ENCODE measurements around the gene ZBTB3.

DNA sequence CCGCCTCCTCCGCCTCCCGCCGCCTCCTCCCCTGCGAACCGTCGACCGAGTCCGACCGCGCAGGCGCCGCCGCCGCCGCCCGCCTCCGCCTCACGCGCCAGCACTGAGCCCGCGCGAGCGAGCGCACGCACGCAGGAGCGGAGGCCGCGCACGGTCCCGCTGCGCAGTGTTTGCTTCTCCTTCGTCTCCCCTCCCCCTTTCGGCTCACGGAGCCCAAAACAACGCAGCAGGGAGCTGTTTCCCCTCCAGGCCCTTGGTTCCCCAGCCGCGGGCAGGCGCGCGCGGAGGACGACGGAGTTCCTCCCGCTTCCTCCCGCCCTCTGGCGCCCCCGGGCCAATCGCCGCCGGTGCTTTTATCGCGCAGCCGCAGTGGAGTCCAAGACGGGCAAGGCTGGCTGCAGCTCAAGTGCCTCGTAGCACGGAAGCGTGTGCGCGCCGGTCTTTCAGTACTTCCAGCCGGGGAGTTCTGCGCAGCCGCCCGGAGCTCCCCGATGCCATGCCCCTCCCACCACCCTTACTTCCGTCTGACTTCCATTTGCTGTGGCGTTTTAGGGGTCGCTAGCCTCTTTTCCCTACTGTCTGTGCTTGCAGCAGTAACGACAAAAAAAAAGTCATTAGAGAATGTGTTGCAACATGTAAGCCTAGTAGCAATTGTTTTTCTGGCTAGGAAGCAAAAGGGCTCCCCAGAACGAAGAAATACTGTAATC is 26.6 kb downstream of the ZBTB3 start, which contains the start of gene HNRNPUL2:
- TF ChIP-seq, protein P1, sequence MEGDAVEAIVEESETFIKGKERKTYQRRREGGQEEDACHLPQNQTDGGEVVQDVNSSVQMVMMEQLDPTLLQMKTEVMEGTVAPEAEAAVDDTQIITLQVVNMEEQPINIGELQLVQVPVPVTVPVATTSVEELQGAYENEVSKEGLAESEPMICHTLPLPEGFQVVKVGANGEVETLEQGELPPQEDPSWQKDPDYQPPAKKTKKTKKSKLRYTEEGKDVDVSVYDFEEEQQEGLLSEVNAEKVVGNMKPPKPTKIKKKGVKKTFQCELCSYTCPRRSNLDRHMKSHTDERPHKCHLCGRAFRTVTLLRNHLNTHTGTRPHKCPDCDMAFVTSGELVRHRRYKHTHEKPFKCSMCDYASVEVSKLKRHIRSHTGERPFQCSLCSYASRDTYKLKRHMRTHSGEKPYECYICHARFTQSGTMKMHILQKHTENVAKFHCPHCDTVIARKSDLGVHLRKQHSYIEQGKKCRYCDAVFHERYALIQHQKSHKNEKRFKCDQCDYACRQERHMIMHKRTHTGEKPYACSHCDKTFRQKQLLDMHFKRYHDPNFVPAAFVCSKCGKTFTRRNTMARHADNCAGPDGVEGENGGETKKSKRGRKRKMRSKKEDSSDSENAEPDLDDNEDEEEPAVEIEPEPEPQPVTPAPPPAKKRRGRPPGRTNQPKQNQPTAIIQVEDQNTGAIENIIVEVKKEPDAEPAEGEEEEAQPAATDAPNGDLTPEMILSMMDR (conservative IDR thresholded peaks at IDR 0.05), result no peak
- no peak for TF ChIP-seq EZH2 (IDR thresholded peaks at IDR 0.05; ENCODE audit: low read depth)
